GM19455 (cell line): Measurements from ENCODE around the gene APBB2.

Source experiments
- ATAC-seq: cut with Tn5 transposase; IDR thresholded peaks from one replicate; pipeline ENCODE4 v1.9.1; 2021; ENCODE audit not compliant: unreplicated experiment

The APBB2 gene

DNA sequence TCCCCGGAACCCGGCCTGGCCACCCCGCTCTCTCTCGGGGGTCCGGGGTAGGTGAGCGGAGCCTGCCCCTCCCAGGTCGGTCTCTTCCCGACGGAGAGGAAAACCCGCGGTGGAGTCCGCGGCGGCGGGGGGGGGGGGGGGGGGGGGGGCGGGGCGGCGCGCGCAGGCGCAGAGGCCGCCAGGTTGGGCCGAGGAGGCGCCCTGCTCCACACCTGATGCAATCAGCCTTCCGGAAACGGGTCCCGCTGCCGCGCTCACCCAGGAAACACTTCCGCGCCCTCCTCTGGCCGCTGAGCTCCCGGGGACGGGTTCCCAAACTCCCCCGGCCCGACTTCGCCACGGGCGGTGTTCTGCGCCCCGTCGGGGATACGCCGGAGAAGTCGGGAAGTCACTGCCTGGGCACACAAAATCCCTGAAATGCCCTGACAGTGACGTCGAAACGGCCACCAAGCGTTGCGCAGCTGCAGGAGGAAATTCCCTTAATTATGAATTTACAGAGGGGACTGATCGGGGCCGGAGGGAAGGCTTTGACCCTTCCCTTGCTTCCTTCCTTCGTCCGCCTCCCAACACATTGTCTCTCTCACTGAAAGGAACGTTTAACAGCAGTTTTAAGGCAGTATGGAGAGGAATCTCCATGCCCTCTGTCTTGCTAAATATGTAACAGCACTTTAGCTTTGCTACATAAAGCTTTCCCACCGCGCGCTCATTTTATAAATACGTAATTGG lies 2.1 kb upstream of the APBB2 start:
- ATAC-seq = peak; percentile 55

DNA sequence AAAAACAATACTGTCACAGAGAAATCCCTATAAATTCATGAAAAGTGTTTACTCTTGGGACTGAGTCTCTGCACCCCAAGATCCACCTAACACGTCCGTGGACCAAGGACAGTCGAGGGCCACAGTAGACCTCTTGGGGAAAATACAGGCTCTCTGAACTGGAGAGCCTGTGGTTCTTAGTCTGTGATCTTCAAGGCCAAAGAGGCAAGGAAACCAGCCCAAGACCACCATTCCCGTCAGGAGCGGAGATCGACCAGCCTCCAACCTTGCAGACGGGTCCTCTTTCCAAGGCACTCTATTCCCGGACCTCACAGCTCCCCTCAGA lies 1.6 kb upstream of the APBB2 start:
- no peak for ATAC-seq

DNA sequence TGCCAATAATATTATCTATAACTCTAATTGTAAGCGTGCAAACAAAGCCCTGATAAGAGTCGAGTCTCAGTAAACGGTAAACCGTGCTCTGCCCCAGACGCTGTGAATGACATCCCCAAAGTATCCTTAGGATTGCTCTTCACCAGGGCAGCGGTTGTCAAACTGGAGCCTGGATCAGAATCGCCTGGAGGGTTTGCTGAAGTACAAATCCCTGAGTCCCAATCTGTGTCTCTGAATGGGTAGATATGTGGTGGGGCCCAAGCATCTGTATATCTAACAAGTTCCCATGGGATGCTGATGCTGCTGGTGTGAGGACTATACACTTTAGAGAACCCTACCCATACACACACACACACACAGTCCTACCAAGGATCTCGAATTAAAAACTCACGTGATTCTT lies 813 bp upstream of the APBB2 start:
- no peak for ATAC-seq

- peak; percentile 4 for ATAC-seq
These were observed 444 bp upstream of the APBB2 start for GRCh38 chr4:41214825-41215146.

- ATAC-seq = peak; percentile 4
These were observed 662 bp downstream of the APBB2 start for GRCh38 chr4:41213625-41214135.

- no peak for ATAC-seq
These were observed 1.6 kb downstream of the APBB2 start for GRCh38 chr4:41212616-41213203.

- no peak for ATAC-seq
These were observed 2.3 kb downstream of the APBB2 start for GRCh38 chr4:41211951-41212615.

- no peak for ATAC-seq
These were observed 4.4 kb downstream of the APBB2 start for GRCh38 chr4:41209901-41210300.

DNA sequence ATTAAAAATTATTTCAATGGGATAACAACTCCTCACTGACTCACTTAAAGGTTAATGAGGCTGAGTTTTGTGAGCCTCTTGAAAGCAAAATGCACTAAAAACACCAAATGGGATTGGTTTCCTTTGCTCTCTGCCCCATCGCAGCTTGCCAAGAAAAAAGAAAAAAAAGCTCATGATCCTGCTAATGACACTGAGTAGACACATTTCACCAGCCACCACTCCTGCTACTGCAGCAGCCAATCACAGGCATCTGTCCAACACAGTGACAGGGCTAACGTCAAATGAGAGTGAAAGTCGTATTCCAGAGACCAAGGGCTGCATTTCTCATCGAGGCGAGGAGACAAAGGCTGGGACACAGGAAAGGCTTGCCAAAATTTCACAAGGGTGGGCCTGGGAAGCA lies 5.2 kb downstream of the APBB2 start:
- ATAC-seq = no peak

- no peak for ATAC-seq
These were observed 7.0 kb downstream of the APBB2 start for GRCh38 chr4:41207291-41207831.

GRCh38 chr4:41205854-41206460 lies 8.4 kb downstream of the APBB2 start:
- no peak for ATAC-seq

GRCh38 chr4:41205130-41205529 lies 9.2 kb downstream of the APBB2 start:
- no peak for ATAC-seq

- no peak for ATAC-seq
These were observed 9.9 kb downstream of the APBB2 start for GRCh38 chr4:41204400-41204978.

DNA sequence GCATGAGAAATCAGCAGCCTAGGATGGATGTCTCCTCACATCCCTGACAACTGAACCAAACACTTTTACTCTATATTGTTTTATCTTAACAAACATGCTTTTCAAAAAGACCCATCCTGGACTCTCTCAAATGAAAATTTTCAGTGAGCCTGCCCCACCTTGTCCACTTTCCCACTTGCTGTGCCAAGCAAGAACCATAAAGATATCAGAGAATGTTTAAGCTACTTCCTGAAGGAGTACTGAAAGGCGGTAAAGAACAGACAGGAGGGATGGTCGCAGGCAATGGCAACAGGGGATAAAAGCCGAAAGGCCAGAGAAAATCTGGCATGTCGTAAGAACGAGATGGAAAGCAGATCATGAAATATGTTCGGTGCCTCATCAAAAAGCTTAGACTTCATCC lies 10.5 kb downstream of the APBB2 start:
- ATAC-seq = no peak

GRCh38 chr4:41202820-41203568 lies 11.3 kb downstream of the APBB2 start:
- ATAC-seq = no peak

DNA sequence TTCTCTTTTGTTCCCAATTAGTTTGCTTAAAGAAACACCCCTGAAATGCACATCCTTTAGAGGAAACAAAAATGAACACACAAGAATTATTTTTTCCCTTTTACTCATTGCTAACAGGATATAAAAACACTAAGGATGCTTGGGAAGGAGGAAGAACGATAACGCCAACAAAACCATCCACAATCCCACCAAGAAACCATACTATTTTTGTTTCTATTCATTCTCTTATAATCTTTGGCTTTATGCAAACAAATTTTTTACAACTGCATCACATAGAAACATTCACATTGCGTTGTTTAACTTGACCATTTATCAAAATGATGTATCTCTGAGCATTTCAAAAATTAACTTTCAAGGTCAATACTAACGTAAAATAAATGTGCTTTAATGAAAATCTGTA lies 12.0 kb downstream of the APBB2 start:
- no peak for ATAC-seq

GRCh38 chr4:41200486-41201017 lies 13.8 kb downstream of the APBB2 start:
- no peak for ATAC-seq

DNA sequence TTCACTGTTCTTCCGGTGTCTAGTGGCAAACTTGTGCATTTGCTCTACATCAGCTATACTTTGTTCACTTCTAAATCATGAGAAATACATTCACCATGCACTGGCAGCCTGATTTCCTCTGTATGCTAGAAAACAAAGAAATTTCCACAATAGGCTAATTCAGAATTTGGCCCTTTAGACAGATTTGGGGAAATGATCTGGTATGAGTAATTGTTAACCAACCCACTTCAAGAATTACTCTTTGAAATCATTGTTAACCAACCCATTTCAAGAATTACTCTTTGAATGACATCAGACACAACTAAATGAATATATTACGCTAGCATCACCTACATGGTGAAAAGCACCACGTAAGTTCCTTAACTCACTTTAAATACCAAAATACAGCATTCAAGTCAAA lies 14.6 kb downstream of the APBB2 start:
- no peak for ATAC-seq

- ATAC-seq = no peak
These were observed 16.3 kb downstream of the APBB2 start for GRCh38 chr4:41197996-41198395.

DNA sequence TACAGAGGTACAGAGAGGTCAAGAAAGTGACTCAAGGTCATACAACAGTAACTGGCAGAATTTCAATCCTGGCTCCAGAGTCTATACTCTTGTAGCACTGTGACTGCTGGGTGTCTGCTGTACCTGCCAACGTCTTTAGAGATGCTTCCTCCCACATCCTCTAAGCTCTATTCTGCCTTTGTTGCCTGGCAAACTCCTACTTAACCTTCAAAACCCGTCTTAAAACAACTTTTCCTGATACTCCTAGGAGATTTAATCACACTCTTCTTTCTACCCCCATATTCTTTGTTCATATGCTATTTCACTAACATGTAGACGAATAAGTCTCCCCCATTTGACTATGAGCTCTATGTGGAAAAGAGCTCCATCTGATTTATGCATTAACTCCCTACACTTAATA lies 16.8 kb downstream of the APBB2 start:
- ATAC-seq = no peak
